Measurements from ENCODE around the gene PLPP1.
"Not testable (repeated sequence)": the region's sequence is repeated elsewhere in the genome, so short reads cannot be mapped to it uniquely, and the experiment has no call there.

The PLPP1 gene

GRCh38 chr5:55507574-55507973 lies 27.2 kb downstream of the PLPP1 start:
- ChIA-PET CTCF (no interaction called here), POLR2A (no interaction called here)
- TF ChIP-seq ELF4 (IDR thresholded peaks at IDR 0.05) (no peak), ZNF384 (IDR thresholded peaks at IDR 0.05) (no peak), BHLHE40 (IDR thresholded peaks at IDR 0.05; ENCODE audit: borderline replicate concordance) (no peak)
- DNase-seq (ENCODE audit: extremely low spot score), result no peak

DNA sequence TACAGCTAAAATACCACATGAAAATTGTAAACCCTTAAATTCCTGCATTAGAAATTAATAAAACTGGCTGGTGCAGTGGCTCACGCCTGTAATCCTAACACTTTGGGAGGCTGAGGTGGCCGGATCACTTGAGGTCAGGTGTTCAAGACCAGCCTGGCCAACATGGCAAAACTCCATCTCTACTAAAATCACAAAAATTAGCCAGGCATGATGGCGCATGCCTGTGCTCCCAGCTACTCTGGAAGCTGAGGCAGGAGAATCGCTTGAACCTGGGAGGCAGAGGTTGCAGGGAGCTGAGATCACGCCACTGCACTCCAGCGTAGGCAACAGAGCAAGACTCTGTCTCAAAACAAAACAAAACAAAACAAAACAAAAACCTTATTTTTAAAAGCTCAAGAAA lies 29.1 kb downstream of the PLPP1 start:
- CTCF ChIA-PET; DNase-seq (ENCODE audit: extremely low spot score); POLR2A ChIA-PET: not testable (repeated sequence)

DNA sequence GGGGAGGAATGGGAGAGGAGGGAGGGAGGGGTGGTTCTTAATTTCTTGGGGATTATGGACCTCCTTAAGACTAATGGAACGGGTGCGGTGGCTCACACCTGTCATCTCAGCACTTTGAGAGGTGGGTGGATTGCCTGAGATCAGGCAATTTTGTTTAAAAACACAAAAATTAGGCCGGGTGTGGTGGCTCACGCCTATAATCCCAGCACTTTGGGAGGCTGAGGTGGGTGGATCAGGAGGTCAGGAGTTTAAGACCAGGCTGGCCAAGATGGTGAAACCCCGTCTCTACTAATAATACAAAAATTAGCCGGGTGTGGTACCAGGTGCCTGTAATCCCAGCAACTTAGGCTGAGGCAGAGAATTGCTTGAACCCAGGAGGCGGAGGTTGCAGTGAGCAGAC lies 30.8 kb downstream of the PLPP1 start:
- DNase-seq (ENCODE audit: extremely low spot score); POLR2A ChIA-PET; CTCF ChIA-PET: not testable (repeated sequence)

- POLR2A ChIA-PET, result no interaction called here
- CTCF ChIA-PET, result no interaction called here
- TF ChIP-seq SUZ12 (IDR thresholded peaks at IDR 0.05) (no peak), TARDBP (IDR thresholded peaks at IDR 0.05) (no peak), L3MBTL2 (conservative IDR thresholded peaks at IDR 0.05) (no peak), FOXM1 (IDR thresholded peaks at IDR 0.05; ENCODE audit: borderline replicate concordance) (no peak), FOXA1 (IDR thresholded peaks at IDR 0.05) (no peak), LEF1 (IDR thresholded peaks at IDR 0.05; ENCODE audit: borderline replicate concordance) (no peak), HDGF (IDR thresholded peaks at IDR 0.05; ENCODE audit: borderline replicate concordance) (no peak), SP1 (IDR thresholded peaks at IDR 0.05) (no peak), ARNT (IDR thresholded peaks at IDR 0.05) (no peak), ELF4 (IDR thresholded peaks at IDR 0.05) (no peak), PKNOX1 (IDR thresholded peaks at IDR 0.05) (no peak), BHLHE40 (IDR thresholded peaks at IDR 0.05; ENCODE audit: borderline replicate concordance) (no peak), FOXK2 (IDR thresholded peaks at IDR 0.05) (no peak), NFRKB (IDR thresholded peaks at IDR 0.05) (no peak), CTBP1 (IDR thresholded peaks at IDR 0.05; ENCODE audit: borderline replicate concordance) (no peak), ZNF384 (IDR thresholded peaks at IDR 0.05) (no peak)
- DNase-seq (ENCODE audit: extremely low spot score), result no peak
Measured at GRCh38 chr5:55502759-55503158, 32.0 kb downstream of the PLPP1 start.

DNA sequence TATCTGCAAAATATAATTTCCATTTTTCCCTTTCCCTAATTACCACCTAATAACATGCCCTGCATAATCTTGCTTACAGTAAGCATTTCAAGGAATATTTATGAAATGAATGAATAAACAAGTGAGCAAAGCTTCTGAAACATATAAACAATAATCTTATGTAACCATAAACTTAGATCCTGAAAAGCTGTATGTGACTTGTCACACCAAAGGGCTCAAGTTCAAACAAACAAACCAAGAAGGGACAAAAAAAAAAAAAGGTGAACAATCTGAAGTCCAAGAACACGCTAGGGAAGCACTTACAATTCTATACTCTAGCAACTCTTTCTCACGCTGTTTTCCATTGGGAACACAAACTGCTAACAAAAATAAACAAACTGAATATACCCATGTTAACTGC lies 36.3 kb downstream of the PLPP1 start:
- CTCF ChIA-PET, result interaction anchor here (0.6 kb wide), 1 partner anchor 40 kb away, joined by 3 read pairs; no protein-coding TSS in a partner anchor
- no peak for TF ChIP-seq TARDBP (IDR thresholded peaks at IDR 0.05)
- no peak for TF ChIP-seq L3MBTL2 (conservative IDR thresholded peaks at IDR 0.05)
- TF ChIP-seq CTBP1 (IDR thresholded peaks at IDR 0.05; ENCODE audit: borderline replicate concordance), result no peak
- TF ChIP-seq FOXK2 (IDR thresholded peaks at IDR 0.05), result no peak
- no peak for TF ChIP-seq NFRKB (IDR thresholded peaks at IDR 0.05)
- TF ChIP-seq ARNT (IDR thresholded peaks at IDR 0.05), result no peak
- TF ChIP-seq SP1 (IDR thresholded peaks at IDR 0.05), result no peak
- no peak for TF ChIP-seq FOXA1 (IDR thresholded peaks at IDR 0.05)
- no peak for TF ChIP-seq BHLHE40 (IDR thresholded peaks at IDR 0.05; ENCODE audit: borderline replicate concordance)
- TF ChIP-seq ZNF384 (IDR thresholded peaks at IDR 0.05), result no peak
- TF ChIP-seq ELF4 (IDR thresholded peaks at IDR 0.05), result no peak
- no peak for TF ChIP-seq SUZ12 (IDR thresholded peaks at IDR 0.05)
- no peak for TF ChIP-seq LEF1 (IDR thresholded peaks at IDR 0.05; ENCODE audit: borderline replicate concordance)
- TF ChIP-seq PKNOX1 (IDR thresholded peaks at IDR 0.05), result no peak
- TF ChIP-seq HDGF (IDR thresholded peaks at IDR 0.05; ENCODE audit: borderline replicate concordance), result no peak
- POLR2A ChIA-PET, result no interaction called here
- no peak for DNase-seq (ENCODE audit: extremely low spot score)

GRCh38 chr5:55497712-55498111 lies 37.1 kb downstream of the PLPP1 start:
- ChIA-PET POLR2A (no interaction called here), CTCF (no interaction called here)
- no peak for TF ChIP-seq ZNF384 (IDR thresholded peaks at IDR 0.05)
- TF ChIP-seq ARNT (IDR thresholded peaks at IDR 0.05), result no peak
- no peak for TF ChIP-seq L3MBTL2 (conservative IDR thresholded peaks at IDR 0.05)
- TF ChIP-seq FOXA1 (IDR thresholded peaks at IDR 0.05), result no peak
- TF ChIP-seq BHLHE40 (IDR thresholded peaks at IDR 0.05; ENCODE audit: borderline replicate concordance), result no peak
- TF ChIP-seq FOXK2 (IDR thresholded peaks at IDR 0.05), result no peak
- TF ChIP-seq TARDBP (IDR thresholded peaks at IDR 0.05), result no peak
- TF ChIP-seq ELF4 (IDR thresholded peaks at IDR 0.05), result no peak
- TF ChIP-seq CTBP1 (IDR thresholded peaks at IDR 0.05; ENCODE audit: borderline replicate concordance), result no peak
- no peak for TF ChIP-seq LEF1 (IDR thresholded peaks at IDR 0.05; ENCODE audit: borderline replicate concordance)
- no peak for TF ChIP-seq NFRKB (IDR thresholded peaks at IDR 0.05)
- TF ChIP-seq FOXM1 (IDR thresholded peaks at IDR 0.05; ENCODE audit: borderline replicate concordance), result no peak
- no peak for TF ChIP-seq PKNOX1 (IDR thresholded peaks at IDR 0.05)
- no peak for TF ChIP-seq SUZ12 (IDR thresholded peaks at IDR 0.05)
- no peak for TF ChIP-seq SP1 (IDR thresholded peaks at IDR 0.05)
- TF ChIP-seq HDGF (IDR thresholded peaks at IDR 0.05; ENCODE audit: borderline replicate concordance), result no peak
- DNase-seq (ENCODE audit: extremely low spot score), result no peak

GRCh38 chr5:55495216-55495615 lies 39.5 kb downstream of the PLPP1 start:
- CTCF ChIA-PET, result no interaction called here
- POLR2A ChIA-PET, result no interaction called here
- DNase-seq (ENCODE audit: extremely low spot score), result no peak
- TF ChIP-seq TARDBP (IDR thresholded peaks at IDR 0.05) (no peak), NFRKB (IDR thresholded peaks at IDR 0.05) (no peak)
